Measurements from ENCODE around the gene RAB17.

Gene RAB17

DNA sequence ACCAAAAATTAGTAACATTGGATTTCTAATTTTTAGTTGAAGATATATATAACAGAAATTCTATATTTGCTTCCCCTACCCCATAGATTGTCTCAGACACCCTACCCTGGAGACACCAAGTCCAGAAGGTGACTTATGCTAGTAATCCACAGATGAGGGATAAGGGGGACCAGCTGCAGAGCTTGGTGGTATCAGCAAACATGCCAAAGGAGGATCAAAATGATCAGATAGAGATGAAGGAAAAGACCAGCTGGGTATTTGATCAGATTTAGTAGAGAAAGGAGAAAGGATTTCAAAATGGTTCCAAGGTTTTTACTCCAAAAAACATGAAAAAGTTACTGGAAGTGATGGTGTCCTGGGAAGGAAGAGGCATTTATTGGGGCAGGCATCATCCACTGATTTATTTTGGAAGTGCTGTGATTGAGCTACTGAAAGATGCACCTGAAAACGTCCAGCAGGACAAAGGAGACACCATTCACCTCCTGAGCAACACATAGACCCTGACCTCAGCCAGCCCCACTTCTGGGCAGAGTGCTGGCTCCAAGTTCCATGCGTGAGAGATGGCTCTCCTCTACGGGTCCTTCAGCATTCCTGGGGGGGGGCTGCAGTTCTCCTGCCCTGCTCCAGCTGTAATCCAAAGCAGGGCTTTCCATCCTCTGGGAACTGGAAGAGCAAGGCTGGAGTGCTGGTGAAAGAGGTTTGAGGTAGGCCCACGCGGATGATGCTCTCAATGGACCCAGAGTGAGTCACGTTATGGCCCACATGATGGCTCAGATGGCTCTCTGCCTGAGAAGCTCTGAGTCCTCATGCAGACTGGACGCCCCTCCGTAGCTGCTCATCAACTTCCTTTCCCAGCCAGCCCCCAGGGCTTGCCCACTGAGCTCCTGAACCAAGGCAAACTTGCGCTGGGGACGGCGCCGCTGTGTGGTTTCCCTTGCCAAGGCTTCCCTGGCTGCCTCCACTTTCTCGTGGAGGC is 33.2 kb upstream of the RAB17 start:
- Histone ChIP-seq H3K36me3 (ENCODE audit: insufficient read depth, low read length) (no peaks in the 10 kb centered on the region), H3K4me2 (ENCODE audit: low read depth, low read length, poor library complexity, severe bottlenecking) (no peak overlapping the region), H3K4me3 (ENCODE audit: low read length, poor library complexity, severe bottlenecking) (no peak overlapping the region), H2AFZ (ENCODE audit: low read length) (no peak overlapping the region), H3K9ac (ENCODE audit: low read depth, low read length, poor library complexity, severe bottlenecking) (no peak overlapping the region), H3K27me3 (ENCODE audit: insufficient read depth, low read length, poor library complexity, severe bottlenecking) (no peaks in the 10 kb centered on the region), H3K9me2 (replicated peaks; ENCODE audit: low read depth, low read length) (no peaks in the 10 kb centered on the region), H3F3A (ENCODE audit: low read depth) (no peaks in the 10 kb centered on the region), H3K4me1 (ENCODE audit: insufficient read depth, low read length, poor library complexity, severe bottlenecking) (no peaks in the 10 kb centered on the region), H4K20me1 (ENCODE audit: insufficient read depth, low read length, poor library complexity, severe bottlenecking) (no peaks in the 10 kb centered on the region), H3K9me3 (ENCODE audit: insufficient read depth, low read depth, low read length) (no peaks in the 10 kb centered on the region), H3K79me2 (ENCODE audit: insufficient read depth, low read length) (no peaks in the 10 kb centered on the region)
- no peak for TF ChIP-seq EZH2phosphoT487 (IDR thresholded peaks at IDR 0.05; ENCODE audit: borderline replicate concordance)
- TF ChIP-seq, protein P1, sequence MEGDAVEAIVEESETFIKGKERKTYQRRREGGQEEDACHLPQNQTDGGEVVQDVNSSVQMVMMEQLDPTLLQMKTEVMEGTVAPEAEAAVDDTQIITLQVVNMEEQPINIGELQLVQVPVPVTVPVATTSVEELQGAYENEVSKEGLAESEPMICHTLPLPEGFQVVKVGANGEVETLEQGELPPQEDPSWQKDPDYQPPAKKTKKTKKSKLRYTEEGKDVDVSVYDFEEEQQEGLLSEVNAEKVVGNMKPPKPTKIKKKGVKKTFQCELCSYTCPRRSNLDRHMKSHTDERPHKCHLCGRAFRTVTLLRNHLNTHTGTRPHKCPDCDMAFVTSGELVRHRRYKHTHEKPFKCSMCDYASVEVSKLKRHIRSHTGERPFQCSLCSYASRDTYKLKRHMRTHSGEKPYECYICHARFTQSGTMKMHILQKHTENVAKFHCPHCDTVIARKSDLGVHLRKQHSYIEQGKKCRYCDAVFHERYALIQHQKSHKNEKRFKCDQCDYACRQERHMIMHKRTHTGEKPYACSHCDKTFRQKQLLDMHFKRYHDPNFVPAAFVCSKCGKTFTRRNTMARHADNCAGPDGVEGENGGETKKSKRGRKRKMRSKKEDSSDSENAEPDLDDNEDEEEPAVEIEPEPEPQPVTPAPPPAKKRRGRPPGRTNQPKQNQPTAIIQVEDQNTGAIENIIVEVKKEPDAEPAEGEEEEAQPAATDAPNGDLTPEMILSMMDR (conservative IDR thresholded peaks at IDR 0.05; ENCODE audit: low read length) = no peak

DNA sequence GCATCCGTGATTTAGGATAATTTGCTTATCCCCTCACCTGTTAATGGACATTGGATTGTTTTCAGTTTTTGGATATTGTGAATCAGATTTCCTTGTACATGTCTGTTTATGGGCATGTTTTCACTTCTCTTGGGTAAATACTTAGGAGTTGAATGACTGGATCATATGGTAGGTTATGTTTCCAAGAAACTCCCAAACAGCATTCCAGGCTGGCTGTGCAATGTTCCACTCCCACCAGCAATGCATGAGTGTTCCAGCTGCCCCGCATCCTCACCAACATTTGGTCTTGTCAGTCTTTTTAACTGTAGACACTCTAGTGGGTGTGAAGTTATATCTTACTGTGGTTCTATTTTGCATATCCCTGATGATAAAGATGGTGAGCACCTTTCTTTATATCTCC is 27.9 kb upstream of the RAB17 start:
- Histone ChIP-seq H3F3A (ENCODE audit: low read depth) (no peaks in the 10 kb centered on the region; the same call in 1 of the 2 replicates), H3K4me2 (ENCODE audit: low read depth, low read length, poor library complexity, severe bottlenecking) (no peak overlapping the region), H3K79me2 (ENCODE audit: insufficient read depth, low read length) (no peaks in the 10 kb centered on the region), H3K36me3 (ENCODE audit: insufficient read depth, low read length) (no peaks in the 10 kb centered on the region), H3K27me3 (ENCODE audit: insufficient read depth, low read length, poor library complexity, severe bottlenecking) (no peaks in the 10 kb centered on the region), H4K20me1 (ENCODE audit: insufficient read depth, low read length, poor library complexity, severe bottlenecking) (no peaks in the 10 kb centered on the region), H3K9ac (ENCODE audit: low read depth, low read length, poor library complexity, severe bottlenecking) (no peak overlapping the region), H3K9me2 (replicated peaks; ENCODE audit: low read depth, low read length) (no peaks in the 10 kb centered on the region), H2AFZ (ENCODE audit: low read length) (no peak overlapping the region), H3K9me3 (ENCODE audit: insufficient read depth, low read depth, low read length) (no peaks in the 10 kb centered on the region), H3K4me3 (ENCODE audit: low read length, poor library complexity, severe bottlenecking) (no peak overlapping the region), H3K4me1 (ENCODE audit: insufficient read depth, low read length, poor library complexity, severe bottlenecking) (peaks cover 46% of the 10 kb centered on the region)
- TF ChIP-seq EZH2phosphoT487 (IDR thresholded peaks at IDR 0.05; ENCODE audit: borderline replicate concordance) = no peak
- TF ChIP-seq, protein P1 (conservative IDR thresholded peaks at IDR 0.05; ENCODE audit: low read length) = no peak

DNA sequence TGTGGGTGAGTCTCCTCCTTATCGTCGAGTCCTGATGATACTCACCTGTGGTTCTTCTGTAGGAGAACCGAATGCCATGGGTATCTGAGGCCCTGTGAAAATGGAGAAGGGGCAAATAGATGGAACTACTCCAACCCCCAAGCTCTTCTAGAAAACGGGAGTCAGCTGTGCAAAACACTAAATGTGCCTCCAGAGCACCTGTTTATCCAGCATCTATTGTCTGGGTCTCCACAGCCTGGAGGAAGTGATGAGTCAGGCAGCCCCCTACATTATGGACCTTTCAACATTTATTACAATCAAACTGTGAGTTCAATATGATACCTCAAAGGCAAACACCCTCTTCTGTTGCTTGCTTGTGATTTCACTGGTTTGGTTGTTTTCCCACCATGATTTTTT is 27.1 kb upstream of the RAB17 start:
- Histone ChIP-seq H4K20me1 (ENCODE audit: insufficient read depth, low read length, poor library complexity, severe bottlenecking) (no peaks in the 10 kb centered on the region), H3K9me3 (ENCODE audit: insufficient read depth, low read depth, low read length) (no peaks in the 10 kb centered on the region), H3K79me2 (ENCODE audit: insufficient read depth, low read length) (no peaks in the 10 kb centered on the region), H3K4me3 (ENCODE audit: low read length, poor library complexity, severe bottlenecking) (peak overlapping the region; percentile 58), H3F3A (ENCODE audit: low read depth) (no peaks in the 10 kb centered on the region; the same call in 1 of the 2 replicates), H3K36me3 (ENCODE audit: insufficient read depth, low read length) (no peaks in the 10 kb centered on the region), H2AFZ (ENCODE audit: low read length) (no peak overlapping the region), H3K9ac (ENCODE audit: low read depth, low read length, poor library complexity, severe bottlenecking) (no peak overlapping the region), H3K4me2 (ENCODE audit: low read depth, low read length, poor library complexity, severe bottlenecking) (peak overlapping the region; percentile 72), H3K9me2 (replicated peaks; ENCODE audit: low read depth, low read length) (no peaks in the 10 kb centered on the region), H3K27me3 (ENCODE audit: insufficient read depth, low read length, poor library complexity, severe bottlenecking) (no peaks in the 10 kb centered on the region), H3K4me1 (ENCODE audit: insufficient read depth, low read length, poor library complexity, severe bottlenecking) (peaks cover 48% of the 10 kb centered on the region)
- TF ChIP-seq, protein P1 (conservative IDR thresholded peaks at IDR 0.05; ENCODE audit: low read length) = no peak
- no peak for TF ChIP-seq EZH2phosphoT487 (IDR thresholded peaks at IDR 0.05; ENCODE audit: borderline replicate concordance)
